HG03159 (cell line): ENCODE data around the gene KCNN4.
A peak's percentile ranks its signal among the peaks of the same experiment; 100 is the strongest.
"Not testable (repeated sequence)": the region's sequence is repeated elsewhere in the genome, so short reads cannot be mapped to it uniquely, and the experiment has no call there.

Experiments
- ATAC-seq: cut with Tn5 transposase; IDR thresholded peaks from one replicate; pipeline ENCODE4 v1.9.1; 2021; ENCODE audit warnings: mild to moderate bottlenecking, moderate library complexity; ENCODE audit not compliant: unreplicated experiment

The KCNN4 gene

DNA sequence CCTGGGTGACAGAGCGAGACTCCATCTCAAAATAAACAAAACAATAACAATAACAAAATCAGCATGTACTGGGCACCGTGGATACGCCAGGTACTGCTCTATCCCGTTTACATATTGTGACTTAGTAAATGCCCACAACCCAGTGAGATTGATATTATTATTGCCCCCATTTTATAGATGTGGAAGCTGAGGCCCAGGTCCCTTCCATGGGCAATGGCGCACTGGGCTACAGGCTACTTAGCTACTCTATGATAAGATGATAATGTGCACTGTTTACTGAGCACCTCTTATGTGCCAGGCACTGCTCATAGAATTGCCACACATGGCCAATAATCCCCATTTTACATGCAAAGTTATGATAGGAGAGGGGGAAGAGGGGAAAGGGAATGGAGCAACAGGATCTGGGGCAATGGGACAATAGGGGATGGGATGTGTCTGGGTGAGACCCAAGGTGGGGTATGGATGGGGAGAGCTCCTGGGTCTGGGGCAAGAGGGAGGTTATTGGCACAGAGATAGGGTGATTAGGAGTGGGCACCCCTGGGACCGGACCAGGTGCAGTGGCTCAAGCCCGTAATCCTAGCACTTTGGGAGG, 5.4 kb downstream of the KCNN4 start:
- no peak for ATAC-seq

GRCh38 chr19:43774940-43775258, 5.9 kb downstream of the KCNN4 start:
- not testable (repeated sequence) for ATAC-seq

- no peak for ATAC-seq
Observed at GRCh38 chr19:43774103-43774939, 6.5 kb downstream of the KCNN4 start.

DNA sequence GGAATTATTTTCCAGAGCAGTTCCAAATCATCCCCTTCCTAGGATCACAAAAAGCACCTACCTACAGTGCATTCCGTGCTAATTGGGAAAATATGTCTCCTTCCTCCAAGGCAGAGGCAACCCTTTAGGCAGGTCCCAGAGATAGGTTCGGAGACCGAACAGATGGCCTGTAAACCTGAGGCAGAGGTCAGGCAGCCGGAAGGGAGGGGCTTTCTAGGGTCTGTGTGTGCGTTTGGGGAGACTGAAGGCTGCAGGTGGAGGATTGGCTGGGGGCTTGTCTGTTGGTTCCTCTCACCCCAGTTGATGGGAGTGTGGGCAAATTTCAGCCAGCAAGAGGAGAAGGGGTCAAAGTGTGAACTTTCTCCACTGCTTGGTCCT, 7.1 kb downstream of the KCNN4 start:
- no peak for ATAC-seq

GRCh38 chr19:43769256-43769655, 11.5 kb downstream of the KCNN4 start:
- ATAC-seq: no peak

DNA sequence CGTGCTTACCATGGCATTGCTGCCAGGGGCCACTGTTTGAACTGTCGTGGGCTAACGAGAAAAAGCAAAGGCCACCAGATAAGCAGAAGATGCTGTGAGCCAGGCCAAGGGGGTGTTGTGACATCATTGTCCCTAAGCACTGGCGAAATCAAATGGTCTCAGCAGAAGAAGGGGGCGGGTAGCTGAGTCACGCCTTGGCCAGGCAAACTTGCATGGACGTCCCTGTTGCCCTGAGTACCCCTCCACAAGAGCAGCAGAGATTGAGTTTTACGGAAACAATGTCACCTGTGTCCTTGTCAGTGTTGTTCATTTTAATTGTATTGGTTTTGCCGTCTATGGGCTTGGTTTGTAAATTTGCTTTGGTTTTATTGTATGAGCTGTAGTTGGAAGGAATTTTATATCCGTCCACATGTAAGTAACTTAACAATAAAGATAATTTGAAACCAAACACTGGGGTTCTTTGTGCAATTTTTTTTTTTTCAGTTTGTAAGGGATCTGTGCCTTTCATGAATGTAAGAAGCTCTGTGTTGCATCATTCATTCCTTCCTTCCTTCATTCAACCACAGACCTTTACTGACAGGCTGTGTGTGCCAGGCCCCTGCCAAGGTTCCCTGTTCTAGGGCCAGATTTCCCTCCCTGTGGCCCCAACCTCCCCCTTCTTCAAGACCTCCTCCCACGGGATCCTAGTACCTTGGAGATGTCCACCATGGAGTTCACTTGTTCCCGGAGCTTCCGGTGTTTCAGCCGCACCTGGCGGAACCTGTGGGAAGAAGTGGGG, 12.3 kb downstream of the KCNN4 start:
- no peak for ATAC-seq

GRCh38 chr19:43767818-43768217, 13.0 kb downstream of the KCNN4 start:
- ATAC-seq: no peak

DNA sequence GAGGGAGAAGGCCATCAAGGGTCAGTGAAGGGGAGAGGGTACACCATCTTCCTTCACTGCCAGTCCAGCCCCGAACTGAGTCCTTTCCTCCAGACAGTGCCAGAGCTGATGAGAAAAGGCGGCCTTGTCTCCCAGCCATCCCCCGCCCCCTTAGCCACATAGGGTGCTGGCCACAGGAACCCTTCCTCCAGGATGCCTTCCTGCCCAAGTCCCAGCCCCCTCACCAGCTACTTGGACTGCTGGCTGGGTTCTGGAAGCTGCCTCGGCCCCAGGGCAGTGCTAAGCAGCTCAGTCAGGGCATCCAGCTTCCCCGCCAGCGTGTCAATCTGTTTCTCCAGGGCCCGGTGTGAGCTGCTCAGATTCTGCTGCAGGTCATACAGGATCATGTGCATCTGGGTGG, 13.5 kb downstream of the KCNN4 start:
- no peak for ATAC-seq

GRCh38 chr19:43766755-43767043, 14.1 kb downstream of the KCNN4 start:
- no peak for ATAC-seq

DNA sequence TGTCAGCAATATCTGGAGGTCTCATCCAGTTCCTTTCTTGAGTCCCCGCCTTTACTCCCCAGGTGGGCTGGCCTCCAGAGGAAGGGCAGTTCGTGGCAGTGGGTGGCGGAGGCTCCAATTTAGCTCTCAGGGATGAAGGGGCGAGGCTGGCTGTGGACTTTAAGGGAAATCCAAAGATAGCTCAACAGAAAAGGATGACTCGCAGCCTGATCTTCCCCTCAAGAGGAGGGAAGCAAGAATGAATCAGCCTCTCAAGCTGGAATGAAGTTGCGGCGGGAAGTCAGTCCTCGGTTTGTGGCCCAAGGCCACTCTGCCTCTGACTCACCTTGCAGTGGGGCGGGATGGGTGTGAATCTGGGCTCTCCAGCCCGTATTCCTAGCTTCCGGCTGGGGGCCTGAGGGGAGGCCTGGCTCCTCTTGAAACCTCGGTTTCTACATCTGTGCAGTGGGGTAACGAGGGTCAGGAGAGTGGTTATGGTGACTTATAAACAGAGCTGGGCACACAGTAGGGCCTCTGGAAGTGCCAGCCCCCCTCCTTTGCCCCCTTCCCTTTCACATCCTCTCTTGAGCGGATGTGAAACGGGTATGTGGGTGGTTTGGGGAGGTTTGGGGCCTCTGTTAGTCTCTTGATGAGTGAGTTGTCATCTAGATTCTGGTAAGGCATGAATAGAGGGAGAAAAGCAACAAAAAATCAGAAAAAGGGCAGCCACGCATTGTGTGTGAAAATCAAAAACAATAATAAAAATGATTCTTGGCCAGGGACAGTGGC, 15.5 kb downstream of the KCNN4 start:
- ATAC-seq: peak; percentile 80

DNA sequence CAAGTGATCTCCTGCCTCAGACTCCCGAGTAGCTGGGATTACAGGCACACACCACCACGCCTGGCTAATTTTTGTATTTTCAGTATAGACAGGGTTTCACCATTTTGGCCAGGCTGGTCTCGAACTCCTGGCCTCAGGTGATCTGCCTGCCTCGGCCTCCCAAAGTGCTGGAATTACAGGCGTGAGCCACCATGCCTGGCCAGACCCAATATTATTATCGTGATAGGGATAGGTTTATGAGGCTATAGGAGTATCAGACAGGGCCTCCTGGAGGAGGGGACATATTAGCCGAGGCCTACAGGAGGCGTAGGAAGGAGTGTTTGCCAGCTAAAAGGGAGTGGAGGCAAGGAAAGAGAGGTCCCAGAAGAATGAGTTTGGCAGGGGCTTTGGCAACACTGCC, 16.1 kb downstream of the KCNN4 start:
- not testable (repeated sequence) for ATAC-seq

DNA sequence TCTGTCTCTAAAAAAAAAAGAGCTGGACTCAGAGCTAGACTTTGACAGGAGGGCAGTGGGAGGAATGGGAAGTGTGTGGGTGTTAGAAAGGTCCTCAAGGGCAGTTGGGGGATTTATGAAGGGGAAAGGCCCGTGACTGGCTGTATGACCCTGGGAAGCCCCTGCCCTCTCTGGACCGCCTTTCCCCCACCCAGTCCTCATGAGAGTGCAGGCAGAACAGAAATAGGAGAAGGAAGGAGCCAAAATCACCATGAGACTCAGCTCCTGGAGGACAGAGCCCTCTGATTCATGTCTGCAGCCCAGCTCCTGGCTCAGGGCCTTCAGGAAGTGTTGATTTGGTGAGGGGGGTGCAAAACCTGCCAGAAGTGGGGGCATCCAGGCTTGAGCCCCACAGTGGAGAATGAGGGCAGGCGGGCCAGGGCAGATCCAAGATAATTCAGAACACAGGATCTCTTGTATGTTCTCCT, 17.3 kb downstream of the KCNN4 start:
- no peak for ATAC-seq

GRCh38 chr19:43762814-43763213, 18.0 kb downstream of the KCNN4 start:
- ATAC-seq: no peak

GRCh38 chr19:43760941-43761340, 19.8 kb downstream of the KCNN4 start:
- no peak for ATAC-seq

GRCh38 chr19:43759515-43759914, 21.3 kb downstream of the KCNN4 start:
- ATAC-seq: no peak

DNA sequence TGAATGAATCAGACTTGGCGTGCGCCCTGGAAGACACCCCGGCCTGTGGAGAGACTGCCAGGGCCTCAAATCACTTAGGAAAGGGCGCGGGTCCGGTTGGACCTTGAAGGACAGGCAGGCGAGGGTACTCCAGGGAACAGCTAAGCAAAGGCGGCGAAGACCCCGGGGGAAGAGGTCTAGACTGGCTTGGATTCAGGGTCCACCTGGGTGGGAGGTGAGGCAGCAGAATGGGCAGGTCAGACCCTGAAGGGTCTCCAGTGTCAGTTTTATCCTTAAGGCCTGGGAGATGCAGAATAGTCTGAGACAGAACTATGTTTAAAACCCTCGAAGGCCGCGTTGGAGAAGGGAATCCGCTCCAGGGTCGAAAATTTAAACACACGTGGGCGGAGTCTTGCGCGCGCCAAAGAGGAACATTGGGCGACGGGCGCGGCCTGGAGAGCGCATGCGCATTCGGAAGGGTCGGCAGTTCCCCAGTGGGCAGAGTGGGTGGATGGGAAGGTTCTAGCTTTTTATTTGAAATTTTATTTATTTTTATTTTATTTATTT, 25.4 kb downstream of the KCNN4 start:
- peak; percentile 13 for ATAC-seq

GRCh38 chr19:43754503-43755255, 26.1 kb downstream of the KCNN4 start, which contains the start of gene SMG9:
SMG9 (minus strand) TSS chr19:43754962; CDS start chr19:43750741, 4,221 bp downstream.
- ATAC-seq: peak; percentile 57

DNA sequence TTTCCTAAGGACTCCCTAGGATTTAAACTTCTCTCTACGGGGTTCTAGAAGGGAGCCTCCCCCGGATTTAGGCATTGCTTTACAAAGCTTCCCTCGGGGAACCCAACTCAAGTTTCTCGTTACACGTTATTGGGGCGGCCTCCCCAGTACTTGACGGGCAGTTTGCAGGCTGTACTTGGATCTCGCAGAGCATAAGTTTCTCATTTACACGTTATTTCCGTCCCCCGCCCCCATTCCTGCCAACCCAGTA, 26.6 kb downstream of the KCNN4 start:
- ATAC-seq: no peak

- ATAC-seq: no peak
Observed at GRCh38 chr19:43752287-43752875, 28.4 kb downstream of the KCNN4 start.
